ENCODE measurements around the gene NKX2-3. TPM values are rescaled to one million over a fixed set of nuclear protein-coding genes. Genes with fewer than 3 reads are reported as not detected.

NKX2-3 gene
- total RNA-seq: 4.4 TPM

- peak; percentile 54 for DNase-seq (ENCODE audit: low spot score)
These were observed at the start of gene NKX2-3 for GRCh38 chr10:99532687-99533495. Gene NKX2-3, plus strand, starts transcription at chr10:99532942. Its CDS starts 190 bp downstream, at chr10:99533132.

- DNase-seq (ENCODE audit: low spot score): no peak
These were observed 47.8 kb upstream of the NKX2-3 start for GRCh38 chr10:99484626-99485581.

GRCh38 chr10:99487125-99487807 lies 45.5 kb upstream of the NKX2-3 start:
- DNase-seq (ENCODE audit: low spot score): no peak

GRCh38 chr10:99489271-99489670 lies 43.5 kb upstream of the NKX2-3 start:
- no peak for DNase-seq (ENCODE audit: low spot score)

GRCh38 chr10:99497343-99498025 lies 35.3 kb upstream of the NKX2-3 start:
- DNase-seq (ENCODE audit: low spot score): no peak

- no peak for DNase-seq (ENCODE audit: low spot score)
These were observed 26.3 kb upstream of the NKX2-3 start for GRCh38 chr10:99506416-99506815.

GRCh38 chr10:99507265-99507664 lies 25.5 kb upstream of the NKX2-3 start:
- DNase-seq (ENCODE audit: low spot score): no peak

GRCh38 chr10:99513061-99513460 lies 19.7 kb upstream of the NKX2-3 start:
- no peak for DNase-seq (ENCODE audit: low spot score)

GRCh38 chr10:99519690-99520039 lies 13.1 kb upstream of the NKX2-3 start:
- DNase-seq (ENCODE audit: low spot score): no peak

GRCh38 chr10:99520040-99520846 lies 12.5 kb upstream of the NKX2-3 start:
- DNase-seq (ENCODE audit: low spot score): no peak

- DNase-seq (ENCODE audit: low spot score): no peak
These were observed 11.6 kb upstream of the NKX2-3 start for GRCh38 chr10:99520847-99521764.

- no peak for DNase-seq (ENCODE audit: low spot score)
These were observed 10.8 kb upstream of the NKX2-3 start for GRCh38 chr10:99521765-99522469.

- no peak for DNase-seq (ENCODE audit: low spot score)
These were observed 10.1 kb upstream of the NKX2-3 start for GRCh38 chr10:99522470-99523250.

GRCh38 chr10:99523251-99523773 lies 9.4 kb upstream of the NKX2-3 start:
- no peak for DNase-seq (ENCODE audit: low spot score)

- no peak for DNase-seq (ENCODE audit: low spot score)
These were observed 8.6 kb upstream of the NKX2-3 start for GRCh38 chr10:99524050-99524666.

- no peak for DNase-seq (ENCODE audit: low spot score)
These were observed 7.9 kb upstream of the NKX2-3 start for GRCh38 chr10:99524736-99525380.

- no peak for DNase-seq (ENCODE audit: low spot score)
These were observed 6.8 kb upstream of the NKX2-3 start for GRCh38 chr10:99525897-99526296.
